Neural progenitor cell (in vitro differentiated cells): ENCODE measurements around the gene SLC2A8. TPM values are rescaled to one million over a fixed set of nuclear protein-coding genes. Genes with fewer than 3 reads are reported as not detected.

Experiments
- DNase-seq: peaks from one replicate; pipeline ENCODE4 v3.0.0-alpha.2; 2016; ENCODE audit warnings: low spot score
- H2AFZ ChIP-seq: fragments of 200-600 bp; sonication (generic); replicated peaks from 2 replicates; pipeline ENCODE4 v1.6.1; 2016; ENCODE audit warnings: antibody characterized with exemption
- H3F3A ChIP-seq: fragments of 200-600 bp; sonication (generic); 2 replicates; pipeline ENCODE4 v1.6.1; 2016; ENCODE audit warnings: antibody characterized with exemption, low read depth
- H3K27ac ChIP-seq: fragments of 200-600 bp; sonication (generic); 2 replicates; pipeline ENCODE4 v1.5.1; 2016; ENCODE audit warnings: mild to moderate bottlenecking
- H3K27me3 ChIP-seq: fragments of 200-600 bp; sonication (generic); 2 replicates; pipeline ENCODE4 v1.6.1; 2016; ENCODE audit warnings: mild to moderate bottlenecking, moderate library complexity
- H3K36me3 ChIP-seq: fragments of 200-600 bp; sonication (generic); 2 replicates; pipeline ENCODE4 v1.5.1; 2016
- H3K4me1 ChIP-seq: fragments of 200-600 bp; sonication (generic); 2 replicates; pipeline ENCODE4 v1.6.1; 2016; ENCODE audit warnings: mixed run types
- H3K4me2 ChIP-seq: fragments of 200-600 bp; sonication (generic); 2 replicates; pipeline ENCODE4 v1.6.1; 2016
- H3K4me3 ChIP-seq: fragments of 200-600 bp; sonication (generic); 2 replicates; pipeline ENCODE4 v1.5.1; 2016
- H3K79me2 ChIP-seq: fragments of 200-600 bp; sonication (generic); 2 replicates; pipeline ENCODE4 v1.6.1; 2016; ENCODE audit warnings: low read depth
- H3K9ac ChIP-seq: fragments of 200-600 bp; sonication (generic); 2 replicates; pipeline ENCODE4 v1.6.1; 2016
- H3K9me3 ChIP-seq: fragments of 200-600 bp; sonication (generic); 2 replicates; pipeline ENCODE4 v1.5.1; 2016; ENCODE audit warnings: low read depth
- H4K20me1 ChIP-seq: fragments of 200-600 bp; sonication (generic); 2 replicates; pipeline ENCODE4 v1.6.1; 2016; ENCODE audit warnings: low read depth
- H3K27ac Mint-ChIP-seq: 3 replicates; pipeline ENCODE4 v1.8.0; 2021; ENCODE audit warnings: mixed read lengths
- H3K27me3 Mint-ChIP-seq: 2 replicates; pipeline ENCODE4 v1.8.0; 2022; ENCODE audit warnings: low read depth, mild to moderate bottlenecking, inconsistent platforms, moderate library complexity, mixed read lengths; ENCODE audit not compliant: insufficient read depth
- H3K36me3 Mint-ChIP-seq: 3 replicates; pipeline ENCODE4 v1.8.0; 2021; ENCODE audit warnings: mixed read lengths
- H3K4me1 Mint-ChIP-seq: 3 replicates; pipeline ENCODE4 v1.8.0; 2021; ENCODE audit warnings: mixed read lengths
- H3K4me3 Mint-ChIP-seq: 3 replicates; pipeline ENCODE4 v1.8.0; 2021; ENCODE audit warnings: mild to moderate bottlenecking, moderate library complexity, mixed read lengths
- H3K9me3 Mint-ChIP-seq: 3 replicates; pipeline ENCODE4 v1.8.0; 2020; ENCODE audit warnings: mixed read lengths
- CTCF ChIP-seq: fragments of 200-600 bp; sonication (generic); IDR thresholded peaks from 2 replicates; pipeline ENCODE4 v1.5.1; 2017; ENCODE audit warnings: antibody characterized with exemption, mild to moderate bottlenecking
- EZH2 ChIP-seq: fragments of 200-600 bp; sonication (generic); IDR thresholded peaks from 2 replicates; pipeline ENCODE4 v1.6.1; 2017; ENCODE audit warnings: antibody characterized with exemption, mild to moderate bottlenecking, moderate library complexity
- EZH2phosphoT487 ChIP-seq: fragments of 200-600 bp; sonication (generic); IDR thresholded peaks from 2 replicates; pipeline ENCODE4 v1.6.1; 2017; ENCODE audit warnings: antibody characterized with exemption
- total RNA-seq: library from RNA; depleted of rRNA; stranded (reverse); fragments of >200 nt; gene quantifications from 2 replicates; pipeline ENCODE4 v1.2.3, GENCODE V29; 2015; ENCODE audit warnings: low replicate concordance

The SLC2A8 gene
- total RNA-seq, 1 donor from 2014 or later, result 9.4 TPM

GRCh38 chr9:127358023-127358535 is 38.9 kb upstream of the SLC2A8 start:
- Histone ChIP-seq H3K9me3 (no peaks in the 10 kb centered on the region), H3K36me3 (no peaks in the 10 kb centered on the region), H4K20me1 (no peaks in the 10 kb centered on the region), H3K4me1 (peaks cover 17% of the 10 kb centered on the region), H3F3A (peaks cover 17% of the 10 kb centered on the region), H3K27me3 (no peaks in the 10 kb centered on the region), H3K4me2 (no peak overlapping the region), H2AFZ (no peak overlapping the region), H3K79me2 (no peaks in the 10 kb centered on the region), H3K27ac (no peak overlapping the region), H3K4me3 (no peak overlapping the region), H3K9ac (no peak overlapping the region)
- Mint-ChIP-seq H3K27ac (no peak overlapping the region), H3K27me3 (peaks cover 9% of the 10 kb centered on the region), H3K9me3 (no peaks in the 10 kb centered on the region), H3K36me3 (peaks cover 11% of the 10 kb centered on the region), H3K4me1 (peaks cover 12% of the 10 kb centered on the region), H3K4me3 (no peak overlapping the region)
- TF ChIP-seq CTCF (no peak), EZH2phosphoT487 (no peak), EZH2 (no peak)
- DNase-seq, result no peak

GRCh38 chr9:127358770-127359169 is 38.2 kb upstream of the SLC2A8 start:
- H3K4me1 ChIP-seq, result peaks cover 10% of the 10 kb centered on the region
- peaks cover 10% of the 10 kb centered on the region for H3F3A ChIP-seq
- no peaks in the 10 kb centered on the region for H3K9me3 Mint-ChIP-seq
- H3K4me1 Mint-ChIP-seq, result peaks cover 7% of the 10 kb centered on the region
- no peak overlapping the region for H3K4me3 ChIP-seq
- no peak for TF ChIP-seq EZH2phosphoT487
- TF ChIP-seq CTCF, result no peak
- no peak for TF ChIP-seq EZH2
- no peak overlapping the region for H3K9ac ChIP-seq
- H3K36me3 ChIP-seq, result no peaks in the 10 kb centered on the region
- H3K27ac ChIP-seq, result no peak overlapping the region
- H3K27ac Mint-ChIP-seq, result no peak overlapping the region
- no peak for DNase-seq
- peaks cover 11% of the 10 kb centered on the region for H3K36me3 Mint-ChIP-seq
- peaks cover 9% of the 10 kb centered on the region for H3K27me3 Mint-ChIP-seq
- H3K79me2 ChIP-seq, result no peaks in the 10 kb centered on the region
- no peaks in the 10 kb centered on the region for H3K9me3 ChIP-seq
- H2AFZ ChIP-seq, result no peak overlapping the region
- H3K27me3 ChIP-seq, result no peaks in the 10 kb centered on the region
- no peak overlapping the region for H3K4me2 ChIP-seq
- H4K20me1 ChIP-seq, result no peaks in the 10 kb centered on the region
- no peak overlapping the region for H3K4me3 Mint-ChIP-seq

GRCh38 chr9:127360250-127360649 is 36.7 kb upstream of the SLC2A8 start:
- Mint-ChIP-seq H3K4me3 (no peak overlapping the region), H3K27me3 (peaks cover 5% of the 10 kb centered on the region), H3K36me3 (peaks cover 8% of the 10 kb centered on the region), H3K9me3 (no peaks in the 10 kb centered on the region), H3K4me1 (no peaks in the 10 kb centered on the region), H3K27ac (no peak overlapping the region)
- Histone ChIP-seq H3K4me3 (no peak overlapping the region), H3K9me3 (no peaks in the 10 kb centered on the region), H2AFZ (no peak overlapping the region), H3K4me2 (no peak overlapping the region), H3K4me1 (no peaks in the 10 kb centered on the region), H3K9ac (no peak overlapping the region), H3F3A (no peaks in the 10 kb centered on the region), H3K36me3 (no peaks in the 10 kb centered on the region), H3K27me3 (no peaks in the 10 kb centered on the region), H3K79me2 (no peaks in the 10 kb centered on the region), H3K27ac (no peak overlapping the region), H4K20me1 (no peaks in the 10 kb centered on the region)
- TF ChIP-seq EZH2phosphoT487 (no peak), CTCF (no peak), EZH2 (no peak)
- DNase-seq, result no peak
